Small intestine (tissue), 7 donors: ENCODE measurements around the gene ZBTB16. TPM values are rescaled to one million over a fixed set of nuclear protein-coding genes. Genes with fewer than 3 reads are reported as not detected.

Source experiments
- DNase-seq, 2 donors: peaks; one replicate each; pipeline versions ENCODE4 v3.0.0 to v3.0.0-alpha.2; 2013
- FAIRE-seq: peaks from 2 replicates; lab custom pipeline; 2012; peaks lifted over from hg19 to GRCh38; lab: Jason Lieb, UNC
- H3K27ac ChIP-seq, 3 donors: one replicate each; pipeline ENCODE4 v1.5.1; 2013; ENCODE audit warnings: low read length in 2 of 3, mild to moderate bottlenecking in 2 of 3, control low read depth in 1 of 3, inconsistent platforms in 1 of 3, low read depth in 1 of 3, moderate library complexity in 1 of 3
- H3K27me3 ChIP-seq, 3 donors: one replicate each; pipeline ENCODE4 v1.6.1; 2013; ENCODE audit warnings: low read length in 3 of 3, inconsistent platforms in 1 of 3; ENCODE audit not compliant: control insufficient read depth in 3 of 3, insufficient read depth in 3 of 3
- H3K36me3 ChIP-seq, 3 donors: one replicate each; pipeline ENCODE4 v1.6.1; 2013; ENCODE audit warnings: low read length in 3 of 3, inconsistent platforms in 1 of 3, low read depth in 1 of 3, mild to moderate bottlenecking in 1 of 3, moderate library complexity in 1 of 3; ENCODE audit not compliant: control insufficient read depth in 3 of 3, insufficient read depth in 2 of 3
- H3K4me1 ChIP-seq, 3 donors: one replicate each; pipeline ENCODE4 v1.6.1; 2013; ENCODE audit warnings: low read length in 2 of 3, inconsistent platforms in 1 of 3, low read depth in 1 of 3, mild to moderate bottlenecking in 1 of 3, moderate library complexity in 1 of 3; ENCODE audit not compliant: control insufficient read depth in 3 of 3, insufficient read depth in 2 of 3
- H3K4me3 ChIP-seq, 3 donors: one replicate each; pipeline ENCODE4 v1.5.1; 2013; ENCODE audit warnings: low read length in 3 of 3, control low read depth in 1 of 3, inconsistent platforms in 1 of 3, low read depth in 1 of 3, mild to moderate bottlenecking in 1 of 3, moderate library complexity in 1 of 3
- H3K9me3 ChIP-seq, 2 donors: one replicate each; pipeline ENCODE4 v1.6.1; 2013; ENCODE audit warnings: low read depth in 1 of 2, low read length in 1 of 2; ENCODE audit not compliant: control insufficient read depth in 2 of 2, insufficient read depth in 1 of 2
- WGBS, 3 donors: extraction: QIAGEN DNeasy Blood & Tissue Kit; methylation state at CpG; one replicate each; pipeline ENCODE4 v1.1.7; 2013; 5-methylcytosine and 5-hydroxymethylcytosine counted together
- polyA plus RNA-seq, 4 donors: library from polyadenylated mRNA; stranded (reverse) in 3 of 4; unstranded in 1 of 4; fragments of 200-250 nt in 3 of 4; fragments of 120-200 nt in 1 of 4; gene quantifications; one replicate each; pipeline versions ENCODE4 v1.2.1 to v1.2.3, GENCODE V29; 2013
- donor health status: healthy with polysubstance abuse.
- donor health status: control.
- donor health status: control.
- donor health status: Bipolar disorder and iron deficiency.
- donor health status: healthy.

The ZBTB16 gene
- polyA plus RNA-seq, 4 donors, result 1.5 to 32.4 (median 17.4) TPM

DNA sequence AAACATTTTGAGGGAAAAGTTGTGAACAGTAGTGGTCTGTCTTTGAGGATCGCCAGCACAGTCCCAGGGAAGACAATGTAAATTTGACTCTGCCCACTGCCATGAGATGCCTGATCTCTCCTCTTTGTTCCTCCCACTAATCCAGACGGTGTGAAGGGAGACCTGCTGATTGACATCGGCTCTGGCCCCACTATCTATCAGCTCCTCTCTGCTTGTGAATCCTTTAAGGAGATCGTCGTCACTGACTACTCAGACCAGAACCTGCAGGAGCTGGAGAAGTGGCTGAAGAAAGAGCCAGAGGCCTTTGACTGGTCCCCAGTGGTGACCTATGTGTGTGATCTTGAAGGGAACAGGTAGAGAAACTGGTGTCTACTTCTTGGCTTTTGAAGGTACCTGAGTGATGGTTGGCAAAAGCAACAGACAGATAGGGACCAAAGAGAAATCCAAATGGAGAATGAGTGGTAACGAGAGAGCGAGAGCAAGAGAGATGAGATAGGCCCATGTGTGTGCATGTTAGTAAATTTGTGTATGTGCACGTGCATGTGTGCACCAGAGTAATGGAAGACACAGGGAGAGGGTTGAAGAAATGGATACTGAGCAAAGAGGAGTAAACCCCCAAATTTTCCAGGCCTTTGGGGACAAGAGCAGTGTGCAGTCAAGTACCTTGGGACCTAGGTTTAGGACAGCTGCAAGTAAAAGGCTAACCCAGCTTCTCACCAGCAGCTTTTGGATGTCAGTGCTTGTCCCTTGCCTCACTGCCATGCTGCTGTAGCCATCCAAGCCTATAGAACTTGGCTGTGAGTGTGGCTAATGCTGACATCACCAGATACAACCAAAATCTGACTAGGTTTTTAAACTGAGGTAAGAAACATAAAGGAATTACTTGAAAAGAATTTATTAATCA, 238.5 kb downstream of the ZBTB16 start:
- H3K4me3 ChIP-seq, result no peak overlapping the region
- H3K9me3 ChIP-seq, result no peaks in the 10 kb centered on the region
- FAIRE-seq, result no peak
- 82 to 87% (median 86%) methylated on average over 8 of the region's 8 CpGs for WGBS, 3 donors
- no peaks in the 10 kb centered on the region for H3K4me1 ChIP-seq
- no peaks in the 10 kb centered on the region for H3K27me3 ChIP-seq
- no peaks in the 10 kb centered on the region for H3K36me3 ChIP-seq
- peak overlapping the region in 1 of 3 donors; percentile 91 for H3K27ac ChIP-seq
- DNase-seq, result no peak

- DNase-seq (no peak), FAIRE-seq (no peak)
- 47 to 74% (median 50%) methylated on average over 2 of the region's 2 CpGs for WGBS, 3 donors
- Histone ChIP-seq H3K4me3 (no peak overlapping the region), H3K36me3 (no peaks in the 10 kb centered on the region), H3K4me1 (no peaks in the 10 kb centered on the region), H3K27ac (peak overlapping the region in 1 of 3 donors; percentile 54), H3K9me3 (no peaks in the 10 kb centered on the region), H3K27me3 (no peaks in the 10 kb centered on the region)
Measured at GRCh38 chr11:114298710-114299109, 239.2 kb downstream of the ZBTB16 start.

Other genes with a start within 250 kb of the ZBTB16 start
- gene USP28, start 184.1 kb upstream of the ZBTB16 start, polyA plus RNA-seq, result 10 to 100 TPM in 1 of 4 donors, 1 to 10 TPM in 3; 5.1 to 28.9 (median 8.3) TPM
- under 1 TPM in 1 of 4 donors, not detected in 3; 0.39 TPM for gene HTR3B, start 154.9 kb upstream of the ZBTB16 start, polyA plus RNA-seq
- gene HTR3A, start 84.6 kb upstream of the ZBTB16 start, polyA plus RNA-seq, result 1 to 10 TPM in 1 of 4 donors, under 1 TPM in 1, not detected in 2; 0.06 to 5.7 TPM
- gene NNMT, start 236.7 kb downstream of the ZBTB16 start, polyA plus RNA-seq, result 100 to 1,000 TPM in 1 of 4 donors, 10 to 100 TPM in 2, under 1 TPM in 1; 0.81 to 169 (median 22.7) TPM